ENCODE results near the gene CAPN3. TPM values are rescaled to one million over a fixed set of nuclear protein-coding genes. Genes with fewer than 3 reads are reported as not detected.

Gene CAPN3
- total RNA-seq, 1 donor: 3.0 TPM

DNA sequence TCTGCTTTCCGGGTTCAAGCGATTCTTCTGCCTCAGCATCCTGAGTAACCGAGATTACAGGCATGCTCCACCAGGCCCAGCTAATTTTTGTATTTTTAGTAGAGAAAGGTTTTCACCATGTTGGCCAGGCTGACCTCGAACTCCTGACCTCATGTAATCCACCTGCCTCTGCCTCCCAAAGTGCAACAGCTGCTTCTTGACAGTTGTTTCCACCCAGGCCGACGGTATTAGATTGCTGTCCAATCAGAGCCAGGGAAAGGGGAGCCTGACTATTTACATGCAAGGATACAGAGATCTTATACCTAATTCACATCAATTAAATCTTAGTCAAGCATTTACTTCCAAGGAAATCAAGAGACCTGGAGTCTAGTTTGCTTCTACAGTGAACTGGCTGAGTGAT, 4.0 kb upstream of the CAPN3 start:
- no peak for DNase-seq (ENCODE audit: low read depth in 2 of 3, low spot score in 2 of 3)

DNA sequence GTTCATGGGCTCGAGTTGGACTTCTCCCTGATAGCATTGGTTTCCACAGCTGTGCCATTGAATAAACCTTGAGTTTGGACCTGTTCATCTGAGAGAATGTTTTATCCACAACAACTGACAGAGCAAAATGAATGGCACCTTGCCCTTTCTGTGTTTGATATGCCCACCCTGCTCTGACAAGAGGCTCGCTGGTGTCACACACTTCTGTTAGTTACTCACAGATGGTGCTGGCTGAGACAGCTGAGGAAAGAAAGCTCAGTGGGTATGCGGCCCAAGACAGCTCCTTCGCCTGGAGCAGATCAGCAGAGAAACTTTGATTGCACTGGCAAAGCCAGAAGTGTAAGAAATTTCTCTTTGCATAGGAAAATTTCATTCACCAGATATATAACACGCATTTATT, 2.5 kb upstream of the CAPN3 start:
- no peak for DNase-seq (ENCODE audit: low read depth in 2 of 3, low spot score in 2 of 3)

DNA sequence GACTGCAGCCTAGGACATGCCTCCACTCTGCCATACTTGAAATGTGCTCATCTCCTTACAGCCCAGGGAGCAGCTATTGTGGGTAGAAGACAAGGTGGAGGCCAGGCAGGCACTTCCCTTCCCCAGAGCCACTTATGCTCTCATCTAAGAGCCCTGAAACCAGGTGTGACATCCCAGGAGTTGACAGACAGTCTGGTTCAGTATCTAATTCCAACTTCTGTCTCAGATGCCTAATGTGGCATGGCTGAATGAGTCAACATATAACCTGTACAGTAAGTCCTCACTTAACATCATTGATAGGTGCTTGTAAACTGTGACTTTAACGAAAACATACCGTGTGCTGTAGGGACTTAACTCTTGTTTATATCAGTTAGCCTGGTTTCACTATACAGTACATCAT, 1.2 kb upstream of the CAPN3 start:
- no peak for DNase-seq (ENCODE audit: low read depth in 2 of 3, low spot score in 2 of 3)

DNA sequence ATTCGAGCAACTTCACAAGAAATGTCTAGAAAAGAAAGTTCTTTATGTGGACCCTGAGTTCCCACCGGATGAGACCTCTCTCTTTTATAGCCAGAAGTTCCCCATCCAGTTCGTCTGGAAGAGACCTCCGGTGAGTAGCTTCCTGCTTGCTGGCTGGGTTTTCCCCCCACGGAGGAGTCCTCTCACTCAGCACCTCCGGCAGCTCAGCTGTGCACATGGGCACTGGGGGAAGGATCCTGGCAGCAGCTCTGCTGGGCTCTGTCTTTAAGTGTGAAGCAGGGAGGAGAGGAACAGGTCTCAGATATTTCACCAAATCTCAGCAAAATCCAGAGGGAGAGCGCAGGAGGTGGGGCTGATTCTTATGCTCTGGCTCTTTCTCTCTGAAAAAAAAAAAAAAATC, 684 bp downstream of the CAPN3 start:
- DNase-seq (ENCODE audit: low read depth in 2 of 3, low spot score in 2 of 3): no peak

DNA sequence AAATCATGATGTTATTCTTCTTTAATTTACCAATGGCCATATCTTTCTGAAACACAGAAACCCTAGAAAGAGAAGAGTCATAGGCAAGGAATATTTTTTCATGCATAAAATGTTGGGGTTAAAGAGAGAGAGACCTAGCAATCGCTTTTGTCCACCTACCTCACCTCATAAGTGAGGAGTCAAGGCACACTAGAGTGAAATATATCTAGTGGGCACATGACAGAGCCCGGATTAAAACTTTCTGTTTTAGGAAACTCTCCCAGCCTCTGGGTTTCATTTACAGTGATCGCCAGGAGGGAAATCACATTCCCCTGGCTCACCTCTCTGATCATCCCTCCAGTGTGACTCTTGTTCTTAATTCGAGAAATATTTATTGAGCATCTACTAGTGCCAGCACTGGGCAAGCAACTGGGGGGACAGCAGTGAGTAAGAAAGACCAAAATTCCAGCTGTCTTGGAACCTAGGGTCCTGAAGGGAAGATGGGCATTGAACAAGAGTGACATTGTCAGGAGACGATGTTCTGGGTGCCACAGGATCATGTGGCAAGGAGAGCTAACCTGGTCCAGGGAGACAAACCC, 1.3 kb downstream of the CAPN3 start:
- no peak for DNase-seq (ENCODE audit: low read depth in 2 of 3, low spot score in 2 of 3)

DNA sequence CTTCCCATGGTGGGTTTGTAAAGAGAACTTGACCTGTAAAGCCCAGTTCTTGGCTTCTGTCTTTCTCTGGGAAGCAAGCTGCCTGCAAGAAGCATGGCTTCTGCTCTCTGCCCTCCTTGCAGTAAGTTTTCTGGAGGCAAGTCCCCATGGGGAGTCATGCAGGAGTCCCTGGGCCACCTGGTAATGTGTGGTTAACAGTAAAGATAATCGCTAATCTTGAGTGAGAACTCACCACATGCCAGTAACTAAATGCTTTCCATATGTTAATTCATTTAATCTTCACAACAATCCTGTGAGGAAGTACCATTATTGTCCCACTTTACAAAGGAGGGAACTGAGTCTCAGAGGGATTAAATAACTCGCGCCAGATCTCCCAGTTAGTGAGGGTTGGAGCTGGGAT, 4.2 kb downstream of the CAPN3 start:
- no peak for DNase-seq (ENCODE audit: low read depth in 2 of 3, low spot score in 2 of 3)

DNA sequence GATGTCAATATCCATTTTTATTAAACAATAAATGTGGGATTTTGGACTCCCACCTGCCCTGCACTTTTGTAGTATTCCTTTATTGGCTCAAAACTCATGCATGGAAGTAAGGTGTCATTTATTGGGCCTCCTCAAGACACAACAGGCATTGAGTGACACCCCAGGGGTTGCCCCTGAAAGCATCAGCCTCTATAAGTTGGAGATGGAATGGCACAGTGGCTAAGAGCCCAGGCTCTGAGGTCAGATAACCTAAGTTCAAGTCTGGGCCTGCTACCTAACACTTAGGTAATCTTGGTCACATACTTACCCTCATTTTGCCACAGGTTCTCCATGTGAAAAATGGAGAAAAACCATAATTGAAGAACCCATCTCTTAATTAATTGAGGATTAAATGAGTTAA, 4.6 kb downstream of the CAPN3 start:
- no peak for DNase-seq (ENCODE audit: low read depth in 2 of 3, low spot score in 2 of 3)

DNA sequence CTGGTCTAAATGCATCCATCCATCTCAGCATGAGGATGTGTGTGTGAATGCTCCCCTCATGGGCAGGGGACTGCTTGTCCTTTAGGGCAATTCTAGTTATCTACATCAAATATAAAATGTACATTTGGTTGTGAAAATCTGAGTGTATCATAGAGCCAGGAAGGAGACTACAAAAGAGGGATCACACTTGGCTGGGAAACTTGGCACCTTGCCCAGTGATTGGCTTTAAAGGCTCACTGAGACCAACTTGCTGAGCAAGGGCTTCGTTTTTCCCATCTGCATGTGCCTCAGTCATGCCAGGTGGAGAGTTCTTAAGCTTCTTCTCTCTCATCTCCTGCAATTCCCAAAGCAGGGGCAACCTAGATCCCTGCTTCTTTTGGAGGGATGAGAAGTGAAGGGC, 5.2 kb downstream of the CAPN3 start:
- no peak for DNase-seq (ENCODE audit: low read depth in 2 of 3, low spot score in 2 of 3)

DNA sequence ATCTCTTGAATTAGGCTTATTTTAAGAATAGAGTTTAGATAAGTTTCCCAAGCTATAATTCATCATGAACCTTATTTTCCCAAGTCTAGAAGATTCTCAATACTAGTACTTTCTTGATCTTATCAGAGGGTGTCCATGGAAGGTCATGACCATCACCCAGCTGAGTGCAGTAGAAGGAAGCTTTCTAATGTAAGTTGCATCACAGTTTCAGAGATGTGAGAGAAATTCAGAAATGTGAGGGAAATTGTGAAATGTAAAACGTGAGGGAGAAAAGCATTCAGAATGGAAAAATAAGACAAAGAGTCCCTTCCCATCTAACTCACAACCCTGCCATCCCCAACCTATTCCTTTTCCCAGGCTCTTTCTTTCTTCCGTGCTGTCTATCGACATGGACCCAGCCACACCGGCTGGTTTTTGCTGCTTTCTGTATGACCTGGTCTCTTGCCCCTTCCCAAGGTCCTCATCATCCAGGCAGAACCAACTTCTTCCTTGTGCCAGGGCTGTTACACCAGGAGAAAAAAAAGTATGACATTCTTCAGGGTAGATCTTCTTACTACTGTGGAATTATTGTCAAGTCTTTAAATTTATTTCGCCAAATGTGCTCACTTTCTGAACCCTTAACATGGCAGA, 6.7 kb downstream of the CAPN3 start:
- no peak for DNase-seq (ENCODE audit: low read depth in 2 of 3, low spot score in 2 of 3)

DNA sequence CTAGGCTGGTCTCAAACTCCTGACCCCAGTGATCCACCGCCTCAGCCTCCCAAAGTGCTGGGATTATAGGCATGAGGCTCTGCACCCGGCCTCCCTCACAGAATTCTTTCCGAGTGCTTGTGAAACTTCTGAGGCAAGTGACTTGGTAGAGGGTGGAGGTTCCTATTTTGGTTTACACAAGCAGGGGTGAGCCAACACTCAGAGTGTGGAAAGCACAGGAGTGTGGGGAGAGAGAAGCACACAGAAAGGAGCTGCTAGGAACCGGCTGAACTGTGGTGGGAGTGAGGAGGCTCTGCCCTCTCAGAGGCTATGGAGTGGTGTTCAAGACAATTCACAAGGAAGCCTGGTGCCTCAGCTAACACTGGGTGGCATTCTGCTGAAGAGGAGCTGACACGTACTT, 7.7 kb downstream of the CAPN3 start:
- DNase-seq (ENCODE audit: low read depth in 2 of 3, low spot score in 2 of 3): no peak

DNA sequence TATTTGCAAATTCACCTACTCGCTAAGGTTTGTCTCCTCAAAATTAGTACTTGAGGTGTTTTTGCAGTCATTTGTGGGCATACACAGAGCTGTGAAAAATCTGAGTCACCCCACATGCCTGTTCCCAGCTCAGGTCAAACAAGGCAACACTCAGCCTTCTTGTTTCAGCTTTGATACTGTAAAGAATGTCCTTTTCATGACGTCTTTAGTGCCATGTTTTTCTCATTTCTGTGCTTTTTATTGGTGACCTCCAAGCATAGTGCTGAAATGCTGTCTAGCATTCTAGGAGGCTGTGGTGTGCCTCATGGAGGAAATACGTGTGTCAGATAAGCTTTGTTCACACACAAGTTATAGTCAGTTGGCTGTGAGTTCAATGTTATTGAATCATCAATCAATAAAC, 8.8 kb downstream of the CAPN3 start:
- no peak for DNase-seq (ENCODE audit: low read depth in 2 of 3, low spot score in 2 of 3)

DNA sequence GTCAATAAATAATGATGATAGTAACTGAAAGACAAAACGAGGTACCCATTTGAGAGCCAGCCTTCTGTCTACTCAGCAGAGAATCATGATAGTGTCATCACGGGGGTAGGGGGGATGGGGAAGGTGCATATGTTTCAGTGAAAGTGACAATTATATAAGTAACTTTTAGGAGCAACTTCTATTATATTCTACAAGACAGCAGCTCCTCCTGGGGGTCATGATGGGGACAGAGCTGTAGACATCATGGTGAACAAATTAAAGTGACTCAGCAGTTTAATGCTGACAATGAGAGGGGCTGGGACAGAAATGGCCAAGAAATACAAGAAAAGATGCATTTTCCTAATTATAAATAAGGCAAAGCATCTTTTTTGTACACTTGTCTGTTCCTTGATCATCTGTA, 11.8 kb downstream of the CAPN3 start:
- DNase-seq (ENCODE audit: low read depth in 2 of 3, low spot score in 2 of 3): peak in 2 of 3 donors; percentile 12 to 32

DNA sequence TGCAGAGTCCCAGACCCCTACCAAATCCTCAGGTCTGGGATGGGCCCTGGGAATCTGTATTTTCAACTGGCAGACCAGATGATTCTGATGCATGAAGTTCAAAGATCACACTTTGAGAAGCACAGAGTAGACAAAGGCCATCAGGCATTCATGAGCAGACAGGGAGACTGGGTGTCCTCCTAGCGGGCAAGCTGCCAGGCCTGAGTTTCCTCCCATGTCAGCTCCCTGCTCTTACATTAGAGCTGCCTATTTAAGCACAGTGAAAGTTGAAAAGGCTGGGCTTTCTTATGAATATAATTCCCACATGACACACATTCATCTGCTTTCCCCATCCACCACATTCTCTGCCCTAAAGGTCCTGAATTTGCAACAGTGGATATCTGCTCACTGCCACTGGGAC, 14.0 kb downstream of the CAPN3 start:
- no peak for DNase-seq (ENCODE audit: low read depth in 2 of 3, low spot score in 2 of 3)

DNA sequence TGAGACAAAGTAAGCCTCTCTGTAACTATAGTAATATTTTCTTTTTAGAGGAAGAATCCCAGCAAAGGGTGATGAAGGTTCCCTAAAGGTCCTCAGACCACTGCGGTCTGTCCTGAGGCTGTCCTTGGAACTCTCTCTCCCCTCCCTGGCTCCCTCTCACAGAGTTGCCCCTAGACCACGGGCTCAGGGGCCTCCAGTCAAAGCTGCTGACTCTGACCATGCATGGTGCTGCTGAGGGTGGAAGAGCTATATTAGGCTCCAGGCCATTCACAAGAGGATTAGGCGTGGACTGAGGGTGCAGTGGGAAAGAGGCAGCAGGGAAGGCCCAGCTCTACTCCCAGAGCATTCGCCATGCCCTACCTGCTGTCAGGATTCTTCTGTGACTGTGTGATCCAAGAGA, 14.6 kb downstream of the CAPN3 start:
- no peak for DNase-seq (ENCODE audit: low read depth in 2 of 3, low spot score in 2 of 3)

DNA sequence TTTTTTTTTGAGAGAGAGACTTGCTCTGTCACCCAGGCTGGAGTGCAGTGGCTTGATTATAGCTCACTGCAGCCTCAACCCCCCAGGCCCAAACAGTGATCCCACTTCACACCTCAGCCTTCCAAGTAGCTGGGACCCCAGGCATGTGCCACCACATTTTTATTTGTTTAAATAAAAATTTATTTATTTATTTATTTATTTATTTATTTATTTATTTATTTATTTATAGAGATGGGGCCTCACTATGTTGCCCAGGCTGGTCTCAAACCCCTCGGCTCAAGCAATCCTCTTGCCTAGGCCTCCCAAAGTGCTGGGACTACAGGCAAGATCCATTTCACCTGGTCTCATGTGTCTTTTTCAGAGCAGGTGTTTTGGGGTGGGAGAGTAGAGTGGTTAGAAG, 15.5 kb downstream of the CAPN3 start:
- DNase-seq (ENCODE audit: low read depth in 2 of 3, low spot score in 2 of 3): no peak

DNA sequence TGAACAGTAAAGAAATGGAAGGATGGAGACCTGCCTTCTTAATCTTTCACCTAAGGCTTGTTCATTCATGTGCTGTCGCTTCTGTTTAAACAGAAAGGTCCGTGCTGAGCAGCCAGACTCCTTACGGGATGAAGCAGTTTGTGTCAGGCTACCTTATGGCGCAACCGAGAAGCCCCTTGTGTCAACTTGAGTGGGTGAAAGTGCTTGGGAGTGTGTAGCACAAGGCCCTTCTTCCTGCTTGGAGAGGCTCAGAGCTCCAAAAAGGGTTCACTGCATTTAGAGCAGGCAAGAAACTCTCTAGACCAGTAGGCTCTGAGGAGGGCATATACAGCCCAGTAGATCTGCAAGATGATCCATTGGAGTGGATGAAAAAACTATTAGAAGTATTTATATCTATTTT, 16.0 kb downstream of the CAPN3 start:
- no peak for DNase-seq (ENCODE audit: low read depth in 2 of 3, low spot score in 2 of 3)

DNA sequence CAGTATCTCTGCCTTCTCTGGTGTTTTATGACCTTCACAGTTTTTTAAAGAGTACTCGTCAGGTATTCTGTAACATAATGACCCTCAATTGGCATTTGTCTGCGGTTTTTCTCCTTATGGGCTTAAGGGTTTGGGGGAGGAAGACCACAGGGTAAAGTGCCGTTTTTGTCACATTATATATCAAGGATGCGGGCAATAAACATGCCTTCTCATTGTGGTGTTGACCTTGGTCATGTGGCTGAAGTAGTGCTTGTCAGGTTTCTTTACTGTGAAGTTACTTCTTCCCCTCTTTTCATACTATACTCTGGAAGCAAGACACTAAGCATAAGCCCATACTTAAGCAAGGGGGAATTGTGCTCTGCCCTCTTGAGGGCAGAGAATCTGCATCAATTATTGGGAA, 16.6 kb downstream of the CAPN3 start:
- DNase-seq (ENCODE audit: low read depth in 2 of 3, low spot score in 2 of 3): no peak

DNA sequence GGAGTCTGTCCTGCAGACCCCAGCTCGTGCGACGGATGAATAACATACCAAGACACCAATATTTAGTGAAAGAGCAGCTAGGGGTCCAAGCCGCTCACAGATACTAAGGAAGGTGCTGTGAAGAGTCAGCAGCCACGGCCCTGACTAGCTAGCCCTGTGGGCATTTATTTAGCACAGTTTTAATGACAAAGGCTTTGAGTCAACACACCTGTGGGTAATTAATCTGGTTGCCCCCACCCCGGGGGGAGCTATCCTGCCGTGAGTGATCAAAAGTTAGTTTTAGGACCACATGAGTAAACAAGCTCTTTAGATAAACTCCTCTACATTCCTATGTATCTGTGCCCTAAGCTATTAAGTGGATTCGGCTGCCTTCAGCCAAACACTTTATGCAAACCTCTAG, 18.7 kb downstream of the CAPN3 start:
- DNase-seq (ENCODE audit: low read depth in 2 of 3, low spot score in 2 of 3): no peak

DNA sequence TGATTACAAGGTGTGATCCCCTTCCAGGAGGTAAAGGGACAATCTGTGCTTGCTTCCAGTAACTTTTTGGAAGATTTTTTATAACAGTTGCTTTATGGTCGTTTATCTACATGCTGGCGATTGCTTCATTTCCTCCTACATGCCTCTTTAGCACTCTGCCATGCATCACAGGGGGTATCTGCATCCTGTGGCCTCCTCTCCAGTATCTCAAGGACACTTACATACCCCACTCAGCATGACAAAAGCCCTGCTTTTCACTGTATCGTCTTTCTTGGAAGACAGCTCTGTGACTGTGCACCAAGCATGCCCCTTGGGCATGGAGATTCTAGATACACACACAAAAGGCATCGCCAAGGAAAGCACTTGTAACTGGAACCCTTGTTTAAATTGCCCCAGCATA, 25.3 kb downstream of the CAPN3 start:
- no peak for DNase-seq (ENCODE audit: low read depth in 2 of 3, low spot score in 2 of 3)

DNA sequence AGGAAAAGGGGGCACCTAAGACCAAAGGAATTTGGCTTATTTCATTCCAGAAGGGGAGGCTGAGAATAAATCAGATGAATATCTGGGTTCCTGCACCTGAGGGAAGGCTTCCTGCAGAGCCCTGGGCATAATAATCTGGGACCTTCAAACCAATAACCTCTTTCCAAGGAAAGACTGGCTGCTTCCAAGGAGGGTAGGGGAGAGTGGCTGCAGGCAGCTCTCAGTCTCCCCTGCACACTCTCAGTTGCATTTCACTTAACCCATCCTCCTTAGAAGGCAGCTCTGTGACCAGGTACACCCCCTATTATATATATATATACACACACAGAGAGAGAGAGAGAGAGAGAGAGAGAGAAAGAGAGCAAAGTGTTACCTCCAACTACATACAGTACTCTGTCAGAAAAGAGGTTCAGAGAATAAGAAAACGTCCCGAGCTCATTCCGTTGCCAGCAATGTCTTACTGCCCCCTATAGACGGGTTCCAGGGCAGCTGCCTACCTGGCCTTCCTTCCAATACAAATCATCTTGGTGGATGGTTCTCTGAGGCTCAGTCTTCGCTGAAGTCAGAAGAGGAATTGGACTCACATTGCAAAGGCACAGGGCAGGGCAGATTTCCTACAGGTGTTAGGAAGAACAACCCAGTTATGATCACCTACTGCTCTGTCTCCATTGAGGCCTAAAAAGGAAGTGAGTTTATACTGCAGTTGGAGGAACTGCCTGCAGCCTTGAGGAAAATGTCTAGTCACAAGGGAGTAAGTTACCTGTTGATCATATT, 26.1 kb downstream of the CAPN3 start:
- DNase-seq (ENCODE audit: low read depth in 2 of 3, low spot score in 2 of 3): peak in 2 of 3 donors; percentile 22 to 55

DNA sequence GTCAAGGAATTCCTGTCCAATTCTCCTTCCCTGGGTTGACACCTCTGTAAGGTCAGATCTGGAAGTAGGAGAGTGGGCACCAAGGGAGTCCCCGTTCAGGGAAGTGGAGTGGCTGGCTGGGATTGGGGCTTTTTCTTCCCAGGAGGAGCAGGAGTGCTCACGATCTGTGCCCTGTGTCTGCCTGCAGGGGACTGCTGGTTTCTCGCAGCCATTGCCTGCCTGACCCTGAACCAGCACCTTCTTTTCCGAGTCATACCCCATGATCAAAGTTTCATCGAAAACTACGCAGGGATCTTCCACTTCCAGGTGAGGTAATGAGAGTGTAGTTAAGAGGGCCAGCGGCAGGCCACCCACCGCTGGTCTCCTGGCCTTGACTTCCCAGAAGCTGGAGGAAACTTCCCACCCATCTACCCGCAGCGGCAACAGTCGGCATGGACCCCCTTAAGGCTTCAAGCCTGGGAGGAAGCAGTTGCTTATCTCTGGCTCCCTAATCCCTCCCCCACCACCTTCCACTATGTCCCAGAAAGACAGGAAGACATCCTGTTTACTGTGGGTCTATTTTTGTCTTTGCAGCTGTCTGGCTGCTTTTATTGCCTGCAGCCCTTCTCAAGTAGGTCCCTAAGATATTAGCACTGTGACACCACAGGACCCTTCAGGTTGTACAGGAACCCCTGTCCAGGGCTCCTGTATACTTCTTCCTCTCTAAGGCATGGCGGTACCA, 26.8 kb downstream of the CAPN3 start:
- no peak for DNase-seq (ENCODE audit: low read depth in 2 of 3, low spot score in 2 of 3)

DNA sequence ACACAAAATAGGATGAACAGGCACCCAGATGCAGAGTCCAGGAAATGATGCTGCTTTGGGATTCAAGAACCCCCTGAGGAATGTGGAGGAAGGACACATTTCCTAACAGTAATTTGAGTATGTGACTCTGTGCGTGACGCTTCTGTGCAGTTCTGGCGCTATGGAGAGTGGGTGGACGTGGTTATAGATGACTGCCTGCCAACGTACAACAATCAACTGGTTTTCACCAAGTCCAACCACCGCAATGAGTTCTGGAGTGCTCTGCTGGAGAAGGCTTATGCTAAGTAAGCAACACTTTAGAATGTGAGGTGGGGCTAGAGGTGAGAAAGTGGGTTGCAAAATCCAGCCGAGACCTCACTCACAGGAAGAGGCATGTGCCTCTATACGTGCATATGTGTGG, 28.3 kb downstream of the CAPN3 start:
- no peak for DNase-seq (ENCODE audit: low read depth in 2 of 3, low spot score in 2 of 3)
